ENCODE data around the gene TOGARAM2.

DNA sequence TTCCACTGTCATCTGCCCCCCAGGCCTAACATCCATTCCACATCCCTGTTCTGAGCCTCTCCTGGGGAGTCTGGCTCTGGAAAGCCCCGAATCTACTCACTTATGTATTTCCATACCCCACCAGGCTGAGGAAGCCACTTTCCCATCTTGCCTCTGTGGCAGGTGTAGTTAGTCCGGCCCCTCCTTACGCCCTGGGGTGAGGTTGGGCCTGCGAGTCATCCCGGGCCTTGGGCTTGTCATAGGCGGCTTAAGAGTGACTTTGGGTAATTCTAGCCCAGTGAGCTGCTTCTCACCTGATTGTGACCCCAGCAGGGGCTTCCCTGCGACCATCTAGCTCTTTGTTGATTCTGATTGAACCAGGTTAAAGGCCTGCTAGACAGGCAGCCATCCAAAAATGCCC lies 72.1 kb downstream of the TOGARAM2 start:
- TF ChIP-seq, protein P1, sequence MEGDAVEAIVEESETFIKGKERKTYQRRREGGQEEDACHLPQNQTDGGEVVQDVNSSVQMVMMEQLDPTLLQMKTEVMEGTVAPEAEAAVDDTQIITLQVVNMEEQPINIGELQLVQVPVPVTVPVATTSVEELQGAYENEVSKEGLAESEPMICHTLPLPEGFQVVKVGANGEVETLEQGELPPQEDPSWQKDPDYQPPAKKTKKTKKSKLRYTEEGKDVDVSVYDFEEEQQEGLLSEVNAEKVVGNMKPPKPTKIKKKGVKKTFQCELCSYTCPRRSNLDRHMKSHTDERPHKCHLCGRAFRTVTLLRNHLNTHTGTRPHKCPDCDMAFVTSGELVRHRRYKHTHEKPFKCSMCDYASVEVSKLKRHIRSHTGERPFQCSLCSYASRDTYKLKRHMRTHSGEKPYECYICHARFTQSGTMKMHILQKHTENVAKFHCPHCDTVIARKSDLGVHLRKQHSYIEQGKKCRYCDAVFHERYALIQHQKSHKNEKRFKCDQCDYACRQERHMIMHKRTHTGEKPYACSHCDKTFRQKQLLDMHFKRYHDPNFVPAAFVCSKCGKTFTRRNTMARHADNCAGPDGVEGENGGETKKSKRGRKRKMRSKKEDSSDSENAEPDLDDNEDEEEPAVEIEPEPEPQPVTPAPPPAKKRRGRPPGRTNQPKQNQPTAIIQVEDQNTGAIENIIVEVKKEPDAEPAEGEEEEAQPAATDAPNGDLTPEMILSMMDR (conservative IDR thresholded peaks at IDR 0.05; ENCODE audit: low read depth in 2 of 2): no peak
- TF ChIP-seq EZH2 (IDR thresholded peaks at IDR 0.05; ENCODE audit: low read depth, unreplicated experiment): no peak
- TF ChIP-seq, protein P2, sequence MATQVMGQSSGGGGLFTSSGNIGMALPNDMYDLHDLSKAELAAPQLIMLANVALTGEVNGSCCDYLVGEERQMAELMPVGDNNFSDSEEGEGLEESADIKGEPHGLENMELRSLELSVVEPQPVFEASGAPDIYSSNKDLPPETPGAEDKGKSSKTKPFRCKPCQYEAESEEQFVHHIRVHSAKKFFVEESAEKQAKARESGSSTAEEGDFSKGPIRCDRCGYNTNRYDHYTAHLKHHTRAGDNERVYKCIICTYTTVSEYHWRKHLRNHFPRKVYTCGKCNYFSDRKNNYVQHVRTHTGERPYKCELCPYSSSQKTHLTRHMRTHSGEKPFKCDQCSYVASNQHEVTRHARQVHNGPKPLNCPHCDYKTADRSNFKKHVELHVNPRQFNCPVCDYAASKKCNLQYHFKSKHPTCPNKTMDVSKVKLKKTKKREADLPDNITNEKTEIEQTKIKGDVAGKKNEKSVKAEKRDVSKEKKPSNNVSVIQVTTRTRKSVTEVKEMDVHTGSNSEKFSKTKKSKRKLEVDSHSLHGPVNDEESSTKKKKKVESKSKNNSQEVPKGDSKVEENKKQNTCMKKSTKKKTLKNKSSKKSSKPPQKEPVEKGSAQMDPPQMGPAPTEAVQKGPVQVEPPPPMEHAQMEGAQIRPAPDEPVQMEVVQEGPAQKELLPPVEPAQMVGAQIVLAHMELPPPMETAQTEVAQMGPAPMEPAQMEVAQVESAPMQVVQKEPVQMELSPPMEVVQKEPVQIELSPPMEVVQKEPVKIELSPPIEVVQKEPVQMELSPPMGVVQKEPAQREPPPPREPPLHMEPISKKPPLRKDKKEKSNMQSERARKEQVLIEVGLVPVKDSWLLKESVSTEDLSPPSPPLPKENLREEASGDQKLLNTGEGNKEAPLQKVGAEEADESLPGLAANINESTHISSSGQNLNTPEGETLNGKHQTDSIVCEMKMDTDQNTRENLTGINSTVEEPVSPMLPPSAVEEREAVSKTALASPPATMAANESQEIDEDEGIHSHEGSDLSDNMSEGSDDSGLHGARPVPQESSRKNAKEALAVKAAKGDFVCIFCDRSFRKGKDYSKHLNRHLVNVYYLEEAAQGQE (IDR thresholded peaks at IDR 0.05; ENCODE audit: unreplicated experiment): no peak
- TF ChIP-seq EZH2phosphoT487 (IDR thresholded peaks at IDR 0.05; ENCODE audit: unreplicated experiment): no peak
- TF ChIP-seq POLR2AphosphoS5 (IDR thresholded peaks at IDR 0.05; ENCODE audit: low read depth): no peak
- no peak for TF ChIP-seq ZNF462 (CRISPR knock-in tag; IDR thresholded peaks at IDR 0.05)
- TF ChIP-seq JUNB (IDR thresholded peaks at IDR 0.05; ENCODE audit: unreplicated experiment): no peak

Data from GM23338 (cell line).